HL-60/S4 treated with phorbol 12-myristate 13-acetate at 8.2 ng/mL for 4 days and 3 days (cell line): ENCODE measurements around the gene HSPG2.
"Not testable (repeated sequence)": the region's sequence is repeated elsewhere in the genome, so short reads cannot be mapped to it uniquely, and the experiment has no call there.

Experiments
- in situ Hi-C: fragments of 300-500 bp; cut with MboI; formaldehyde crosslinking; loops from 2 replicates; pipeline ENCODE4 v1.15.0; 2022; ENCODE audit warnings: low sequenced_read_pairs

The HSPG2 gene

GRCh38 chr1:21830792-21831453 lies 106.2 kb downstream of the HSPG2 start:
- in situ Hi-C loops: no loop called here

- in situ Hi-C loops: no loop called here
Observed at GRCh38 chr1:21829294-21829693, 107.8 kb downstream of the HSPG2 start.

- in situ Hi-C loops: no loop called here
Observed at GRCh38 chr1:21828506-21829210, 108.5 kb downstream of the HSPG2 start.

- in situ Hi-C loops: no loop called here
Observed at GRCh38 chr1:21828075-21828474, 109.0 kb downstream of the HSPG2 start.

GRCh38 chr1:21827141-21827679 lies 109.9 kb downstream of the HSPG2 start:
- in situ Hi-C loops: no loop called here

GRCh38 chr1:21826694-21827093 lies 110.4 kb downstream of the HSPG2 start:
- in situ Hi-C loops: not testable (repeated sequence)

GRCh38 chr1:21825393-21825792 lies 111.7 kb downstream of the HSPG2 start:
- in situ Hi-C loops: no loop called here

GRCh38 chr1:21824926-21825325 lies 112.2 kb downstream of the HSPG2 start:
- in situ Hi-C loops: no loop called here

GRCh38 chr1:21823980-21824702 lies 113.0 kb downstream of the HSPG2 start:
- in situ Hi-C loops: no loop called here

GRCh38 chr1:21823206-21823979 lies 113.7 kb downstream of the HSPG2 start:
- in situ Hi-C loops: no loop called here

- in situ Hi-C loops: no loop called here
Observed at GRCh38 chr1:21822349-21822748, 114.8 kb downstream of the HSPG2 start.

GRCh38 chr1:21821385-21822019 lies 115.6 kb downstream of the HSPG2 start:
- in situ Hi-C loops: no loop called here

GRCh38 chr1:21820597-21821232 lies 116.4 kb downstream of the HSPG2 start:
- in situ Hi-C loops: no loop called here

- in situ Hi-C loops: no loop called here
Observed at GRCh38 chr1:21818656-21819055, 118.5 kb downstream of the HSPG2 start.

- in situ Hi-C loops: no loop called here
Observed at GRCh38 chr1:21816602-21817302, 120.4 kb downstream of the HSPG2 start.

GRCh38 chr1:21815724-21816321 lies 121.3 kb downstream of the HSPG2 start:
- in situ Hi-C loops: no loop called here

GRCh38 chr1:21814981-21815582 lies 122.0 kb downstream of the HSPG2 start:
- in situ Hi-C loops: no loop called here

- in situ Hi-C loops: no loop called here
Observed at GRCh38 chr1:21814241-21814918, 122.7 kb downstream of the HSPG2 start.
